ENCODE measurements around the gene RAB11B. TPM values are rescaled to one million over a fixed set of nuclear protein-coding genes. Genes with fewer than 3 reads are reported as not detected.
A peak's percentile ranks its signal among the peaks of the same experiment; 100 is the strongest.
"Not testable (repeated sequence)": the region's sequence is repeated elsewhere in the genome, so short reads cannot be mapped to it uniquely, and the experiment has no call there.

The RAB11B gene
- total RNA-seq, 4 donors from 2014 or later, result 28.6 to 71.8 (median 36.1) TPM

DNA sequence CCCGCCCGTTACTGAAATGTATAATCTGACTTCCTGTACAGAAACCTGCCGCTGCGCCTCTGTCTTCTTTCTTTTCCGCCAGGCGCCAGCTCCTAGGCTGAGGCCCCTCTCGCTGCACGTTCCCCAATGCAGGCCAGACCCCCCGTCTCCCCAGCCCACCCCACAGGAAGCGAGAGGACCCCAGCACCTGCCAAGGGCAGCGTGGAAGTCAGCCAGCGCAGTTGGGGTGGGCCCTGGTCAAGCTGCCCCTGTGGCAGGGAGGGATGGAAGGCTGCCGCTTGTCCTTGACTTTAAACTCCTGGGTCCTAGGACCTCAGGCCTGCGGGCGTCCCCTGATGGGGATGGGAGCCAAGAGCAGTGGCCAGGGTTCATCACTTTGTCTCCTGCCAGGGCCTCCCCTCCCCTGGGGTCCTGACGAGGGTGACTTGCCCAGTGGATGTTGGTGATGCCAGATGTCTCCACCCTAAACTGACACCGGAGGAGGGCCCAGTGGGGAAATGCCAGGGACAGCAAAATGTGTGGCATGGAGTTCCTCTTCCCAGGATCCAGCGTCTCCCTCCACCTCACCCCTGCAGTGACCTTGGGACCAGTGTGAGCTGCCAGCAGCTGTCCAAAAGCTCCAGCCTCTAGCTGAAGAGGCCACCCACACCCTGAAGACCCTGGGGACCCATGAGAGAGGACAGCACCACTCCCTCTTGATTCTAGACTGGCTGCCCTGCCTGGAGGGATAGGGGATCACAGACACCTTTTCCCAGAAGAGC lies 14.4 kb downstream of the RAB11B start:
- no peaks in the 10 kb centered on the region for H3K27me3 ChIP-seq
- H3K36me3 ChIP-seq, result peaks cover 0 to 59% of the 10 kb centered on the region in 2 donors
- WGBS, 2 donors (ENCODE audit: low coverage in 1 of 2), result 45 to 67% methylated on average over 2 to 3 of the region's 18 CpGs
- H3K4me1 ChIP-seq, result no peaks in the 10 kb centered on the region
- TF ChIP-seq, protein P1, sequence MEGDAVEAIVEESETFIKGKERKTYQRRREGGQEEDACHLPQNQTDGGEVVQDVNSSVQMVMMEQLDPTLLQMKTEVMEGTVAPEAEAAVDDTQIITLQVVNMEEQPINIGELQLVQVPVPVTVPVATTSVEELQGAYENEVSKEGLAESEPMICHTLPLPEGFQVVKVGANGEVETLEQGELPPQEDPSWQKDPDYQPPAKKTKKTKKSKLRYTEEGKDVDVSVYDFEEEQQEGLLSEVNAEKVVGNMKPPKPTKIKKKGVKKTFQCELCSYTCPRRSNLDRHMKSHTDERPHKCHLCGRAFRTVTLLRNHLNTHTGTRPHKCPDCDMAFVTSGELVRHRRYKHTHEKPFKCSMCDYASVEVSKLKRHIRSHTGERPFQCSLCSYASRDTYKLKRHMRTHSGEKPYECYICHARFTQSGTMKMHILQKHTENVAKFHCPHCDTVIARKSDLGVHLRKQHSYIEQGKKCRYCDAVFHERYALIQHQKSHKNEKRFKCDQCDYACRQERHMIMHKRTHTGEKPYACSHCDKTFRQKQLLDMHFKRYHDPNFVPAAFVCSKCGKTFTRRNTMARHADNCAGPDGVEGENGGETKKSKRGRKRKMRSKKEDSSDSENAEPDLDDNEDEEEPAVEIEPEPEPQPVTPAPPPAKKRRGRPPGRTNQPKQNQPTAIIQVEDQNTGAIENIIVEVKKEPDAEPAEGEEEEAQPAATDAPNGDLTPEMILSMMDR (IDR thresholded peaks at IDR 0.05), result no peak
- TF ChIP-seq POLR2A (IDR thresholded peaks at IDR 0.05) (no peak), EP300 (IDR thresholded peaks at IDR 0.05) (no peak), POLR2AphosphoS5 (IDR thresholded peaks at IDR 0.05) (no peak)
- ATAC-seq, result no peak
- no peak overlapping the region for H3K4me3 ChIP-seq
- H3K27ac ChIP-seq, result no peak overlapping the region
- H3K9me3 ChIP-seq, result no peaks in the 10 kb centered on the region

DNA sequence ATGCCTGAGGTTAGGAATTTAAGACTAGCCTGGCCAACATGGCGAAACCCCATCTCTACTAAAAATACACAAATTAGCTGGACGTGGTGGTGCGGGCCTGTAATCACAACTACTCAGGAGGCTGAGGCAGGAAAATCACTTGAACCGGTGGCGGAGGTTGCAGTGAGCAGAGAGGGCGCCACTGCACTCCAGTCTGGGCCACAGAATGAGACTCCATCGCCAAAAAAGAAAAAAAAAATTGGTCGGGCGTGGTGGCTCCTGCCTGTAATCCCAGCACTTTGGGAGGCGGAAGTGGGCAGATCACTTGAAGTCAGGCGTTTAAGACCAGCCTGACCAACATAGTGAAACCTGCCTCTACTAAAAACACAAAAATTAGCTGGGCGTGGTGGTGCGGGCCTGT lies 20.6 kb downstream of the RAB11B start:
- H3K9me3 ChIP-seq, ATAC-seq, H3K27ac ChIP-seq, H3K4me3 ChIP-seq, H3K27me3 ChIP-seq, H3K36me3 ChIP-seq: not testable (repeated sequence)
- H3K4me1 ChIP-seq, result peaks cover 0 to 28% (median 11%) of the 10 kb centered on the region in 3 donors
- 80 to 83% methylated on average over 11 to 12 of the region's 13 CpGs for WGBS, 2 donors (ENCODE audit: low coverage in 1 of 2)

DNA sequence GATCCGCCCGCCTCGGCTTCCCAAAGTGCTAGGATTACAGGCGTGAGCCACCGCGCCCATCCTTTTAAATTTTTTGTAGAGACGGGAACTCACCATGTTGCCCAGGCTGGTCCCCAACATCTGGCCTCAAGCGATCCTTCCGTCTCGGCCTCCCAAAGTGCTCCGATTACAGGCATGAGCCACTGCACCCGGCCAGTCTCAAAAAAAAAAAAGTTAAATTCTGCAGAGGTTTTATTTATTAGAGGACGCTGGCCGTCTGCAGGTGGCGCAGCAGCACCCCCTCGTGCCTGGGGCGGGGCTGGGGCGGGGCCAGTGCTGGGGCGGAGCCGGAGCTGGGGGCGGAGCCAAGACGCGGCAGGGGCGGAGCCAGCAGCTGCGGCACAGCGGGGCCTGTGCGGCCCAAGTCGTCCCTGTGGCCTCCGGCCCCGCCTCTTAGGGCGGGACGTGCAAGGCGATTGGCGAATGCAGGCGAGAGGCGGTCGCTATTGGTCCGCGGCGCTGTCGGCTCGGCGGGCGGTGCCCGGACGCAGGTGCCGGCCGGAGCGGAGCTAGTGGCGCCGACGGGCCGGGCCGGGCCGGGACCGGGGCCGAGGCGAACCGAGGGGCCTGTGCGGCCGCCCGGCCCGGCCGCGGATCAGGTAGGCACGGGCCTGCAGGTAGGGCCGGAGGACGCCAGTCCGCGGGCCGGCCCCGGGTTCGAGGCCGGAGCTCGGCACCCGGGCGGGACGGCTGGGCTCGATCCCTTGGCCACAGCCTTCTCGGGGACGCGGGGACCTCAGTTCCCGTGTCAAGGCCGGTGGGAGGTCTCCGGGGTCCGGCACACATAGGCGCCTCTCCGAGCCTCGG lies 22.8 kb downstream of the RAB11B start, which contains the start of gene MARCHF2:
Gene MARCHF2 (plus strand): TSS at position 523 of the 846 bp plus-strand sequence. CDS start 8,536 bp downstream, outside the sequence.
- Histone ChIP-seq H3K27me3 (no peaks in the 10 kb centered on the region), H3K36me3 (no peaks in the 10 kb centered on the region), H3K27ac (peak within 1 kb of the TSS; percentile 76 to 88 (median 88)), H3K4me3 (peak within 1 kb of the TSS; percentile 65 to 89), H3K9me3 (no peaks in the 10 kb centered on the region), H3K4me1 (peaks cover 0 to 51% (median 22%) of the 10 kb centered on the region in 3 donors)
- ATAC-seq, result peak; percentile 100
- 48% methylated on average over 8 of the region's 89 CpGs; no CpG with 5 or more reads in 1 of the 2 donors for WGBS, 2 donors (ENCODE audit: low coverage in 1 of 2)
- TF ChIP-seq, protein P1 (IDR thresholded peaks at IDR 0.05), result peak in 3 of 4 experiments; percentile 48 to 86 (median 61)
- TF ChIP-seq EP300 (IDR thresholded peaks at IDR 0.05), result no peak
- peak; percentile 68 to 85 for TF ChIP-seq POLR2A (IDR thresholded peaks at IDR 0.05)
- TF ChIP-seq POLR2AphosphoS5 (IDR thresholded peaks at IDR 0.05), result peak; percentile 50

DNA sequence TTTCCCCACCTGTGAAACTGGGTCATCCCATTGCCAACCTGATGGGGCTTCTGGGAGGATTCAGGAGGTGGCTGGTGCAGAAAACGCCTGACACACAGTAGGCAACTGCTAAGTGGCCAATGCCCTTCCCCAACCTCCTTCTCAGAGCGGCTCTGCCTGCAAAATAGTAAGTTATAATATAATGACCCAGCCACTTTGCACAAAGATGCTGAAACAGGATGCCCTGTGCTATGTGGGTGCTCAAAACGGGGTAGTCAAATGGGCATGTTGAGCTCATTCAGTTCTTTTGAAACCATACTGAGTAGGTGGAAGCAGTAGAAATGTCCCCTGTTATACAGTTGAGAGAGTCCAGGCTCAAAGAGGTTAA lies 23.5 kb downstream of the RAB11B start:
- Histone ChIP-seq H3K9me3 (no peaks in the 10 kb centered on the region), H3K27ac (peak overlapping the region; percentile 76 to 88 (median 88)), H3K4me1 (peaks cover 0 to 57% (median 23%) of the 10 kb centered on the region in 3 donors), H3K36me3 (no peaks in the 10 kb centered on the region), H3K27me3 (no peaks in the 10 kb centered on the region), H3K4me3 (peak overlapping the region; percentile 65 to 89)
- WGBS, 2 donors (ENCODE audit: low coverage in 1 of 2), result 0% methylated on average over 1 of the region's 3 CpGs; no CpG with 5 or more reads in 1 of the 2 donors
- TF ChIP-seq POLR2A (IDR thresholded peaks at IDR 0.05) (no peak), POLR2AphosphoS5 (IDR thresholded peaks at IDR 0.05) (no peak), EP300 (IDR thresholded peaks at IDR 0.05) (no peak)
- TF ChIP-seq, protein P1 (IDR thresholded peaks at IDR 0.05), result no peak
- ATAC-seq, result no peak

DNA sequence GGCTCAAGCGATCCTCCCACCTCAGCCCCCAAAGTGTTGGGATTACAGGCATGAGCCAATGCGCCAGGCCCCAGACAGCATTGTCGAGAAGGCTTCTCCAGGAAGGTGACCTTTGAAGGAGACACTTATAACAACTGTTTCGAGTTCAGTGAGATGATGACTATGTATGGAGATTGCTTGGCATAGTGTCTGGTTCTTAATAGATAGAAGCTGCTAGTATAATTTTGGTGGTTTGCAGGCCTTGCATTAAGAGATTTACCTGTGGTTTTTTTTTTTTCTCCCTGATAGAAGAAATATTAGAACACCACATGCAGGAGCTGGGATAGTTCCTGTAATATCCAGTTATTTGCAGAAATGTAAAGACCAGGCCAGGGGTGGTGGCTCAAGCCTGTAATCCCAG lies 26.6 kb downstream of the RAB11B start:
- Histone ChIP-seq H3K9me3 (no peaks in the 10 kb centered on the region), H3K27ac (peak overlapping the region; percentile 4 to 88 (median 59)), H3K36me3 (peaks cover 0 to 4% of the 10 kb centered on the region in 2 donors), H3K27me3 (no peaks in the 10 kb centered on the region), H3K4me3 (no peak overlapping the region), H3K4me1 (peaks cover 0 to 62% (median 23%) of the 10 kb centered on the region in 3 donors)
- WGBS, 2 donors (ENCODE audit: low coverage in 1 of 2), result 43 to 46% methylated on average over 1 to 4 of the region's 4 CpGs
- no peak for ATAC-seq
- TF ChIP-seq EP300 (IDR thresholded peaks at IDR 0.05), result no peak
- no peak for TF ChIP-seq POLR2AphosphoS5 (IDR thresholded peaks at IDR 0.05)
- TF ChIP-seq, protein P1 (IDR thresholded peaks at IDR 0.05), result no peak
- no peak for TF ChIP-seq POLR2A (IDR thresholded peaks at IDR 0.05)

Measured in gastroesophageal sphincter (tissue), 4 donors.